Astrocyte of the spinal cord (primary cell): ENCODE data around the gene TMEM219.
"Not testable (repeated sequence)": the region's sequence is repeated elsewhere in the genome, so short reads cannot be mapped to it uniquely, and the experiment has no call there.

ENCODE experiments used
- DNase-seq: peaks from one replicate; pipeline ENCODE4 v3.0.0; 2011; ENCODE audit warnings: low read depth, low spot score
- H3K4me3 ChIP-seq: 2 replicates; pipeline ENCODE4 v1.5.1; 2011; ENCODE audit warnings: low read depth, mild to moderate bottlenecking, low read length, moderate library complexity
- in situ Hi-C: cut with HindIII; loops from 2 replicates; pipeline ENCODE4 v1.10.0; 2017; ENCODE audit warnings: low sequenced_read_pairs
- TF ChIP-seq, protein P1 (sequence below): IDR thresholded peaks from 2 replicates; pipeline ENCODE4 v1.5.1; 2012; ENCODE audit warnings: low read depth, mild to moderate bottlenecking, low read length, inconsistent platforms

TMEM219 gene

DNA sequence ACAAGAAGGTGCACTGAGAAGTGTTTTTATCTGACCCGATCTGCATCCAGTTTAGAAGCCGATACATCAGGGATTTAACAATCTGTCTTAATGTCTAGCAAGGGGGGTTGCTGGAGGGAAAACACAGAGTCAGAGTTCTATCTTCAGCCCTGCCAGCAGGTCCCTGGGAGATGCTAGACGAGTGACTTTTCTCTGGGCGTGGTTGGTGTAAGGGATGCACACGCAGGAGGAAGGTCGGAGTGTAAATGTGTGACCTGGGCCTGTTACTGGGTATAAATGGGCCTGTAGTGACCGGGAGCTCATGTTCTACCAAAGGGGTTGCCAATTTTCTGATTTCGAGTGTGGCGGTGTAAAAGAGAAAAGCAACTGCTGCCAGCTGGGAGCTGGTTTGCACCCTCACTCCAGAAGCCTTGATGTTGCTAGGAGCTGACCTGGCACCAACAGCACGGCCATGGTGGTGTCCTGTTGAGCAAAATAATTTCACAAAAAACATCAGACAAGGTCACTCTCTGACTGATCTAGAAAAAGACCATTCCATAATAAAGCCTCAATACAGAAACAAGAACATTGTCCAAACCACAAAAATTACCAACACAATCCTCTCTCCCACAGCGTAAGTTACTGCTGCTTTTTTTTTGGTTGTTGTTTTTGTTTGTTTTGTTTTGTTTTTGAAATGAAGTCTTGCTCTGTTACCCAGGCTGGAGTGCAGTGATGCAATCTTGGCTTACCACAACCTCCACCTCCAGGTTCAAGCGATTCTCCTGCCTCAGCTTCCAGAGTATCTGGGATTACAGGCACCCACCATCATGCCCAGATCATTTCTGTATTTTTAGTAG lies 34.6 kb upstream of the TMEM219 start:
- DNase-seq = no peak
- TF ChIP-seq, protein P1, sequence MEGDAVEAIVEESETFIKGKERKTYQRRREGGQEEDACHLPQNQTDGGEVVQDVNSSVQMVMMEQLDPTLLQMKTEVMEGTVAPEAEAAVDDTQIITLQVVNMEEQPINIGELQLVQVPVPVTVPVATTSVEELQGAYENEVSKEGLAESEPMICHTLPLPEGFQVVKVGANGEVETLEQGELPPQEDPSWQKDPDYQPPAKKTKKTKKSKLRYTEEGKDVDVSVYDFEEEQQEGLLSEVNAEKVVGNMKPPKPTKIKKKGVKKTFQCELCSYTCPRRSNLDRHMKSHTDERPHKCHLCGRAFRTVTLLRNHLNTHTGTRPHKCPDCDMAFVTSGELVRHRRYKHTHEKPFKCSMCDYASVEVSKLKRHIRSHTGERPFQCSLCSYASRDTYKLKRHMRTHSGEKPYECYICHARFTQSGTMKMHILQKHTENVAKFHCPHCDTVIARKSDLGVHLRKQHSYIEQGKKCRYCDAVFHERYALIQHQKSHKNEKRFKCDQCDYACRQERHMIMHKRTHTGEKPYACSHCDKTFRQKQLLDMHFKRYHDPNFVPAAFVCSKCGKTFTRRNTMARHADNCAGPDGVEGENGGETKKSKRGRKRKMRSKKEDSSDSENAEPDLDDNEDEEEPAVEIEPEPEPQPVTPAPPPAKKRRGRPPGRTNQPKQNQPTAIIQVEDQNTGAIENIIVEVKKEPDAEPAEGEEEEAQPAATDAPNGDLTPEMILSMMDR = no peak
- H3K4me3 ChIP-seq = peak overlapping the region; percentile 80
- in situ Hi-C loops = no loop called here

DNA sequence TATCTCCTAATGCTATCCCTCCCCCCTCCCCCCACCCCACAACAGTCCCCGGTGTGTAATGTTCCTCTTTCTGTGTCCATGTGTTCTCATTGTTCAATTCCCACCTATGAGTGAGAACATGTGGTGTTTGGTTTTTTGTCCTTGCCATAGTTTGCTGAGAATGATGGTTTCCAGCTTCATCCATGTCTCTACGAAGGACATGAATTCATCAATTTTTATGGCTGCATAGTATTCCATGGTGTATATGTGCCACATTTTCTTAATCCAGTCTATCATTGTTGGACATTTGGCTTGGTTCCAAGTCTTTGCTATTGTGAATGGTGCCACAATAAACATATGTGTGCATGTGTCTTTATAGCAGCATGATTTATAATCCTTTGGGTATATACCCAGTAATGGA lies 30.1 kb upstream of the TMEM219 start:
- H3K4me3 ChIP-seq, in situ Hi-C loops, DNase-seq: not testable (repeated sequence)

DNA sequence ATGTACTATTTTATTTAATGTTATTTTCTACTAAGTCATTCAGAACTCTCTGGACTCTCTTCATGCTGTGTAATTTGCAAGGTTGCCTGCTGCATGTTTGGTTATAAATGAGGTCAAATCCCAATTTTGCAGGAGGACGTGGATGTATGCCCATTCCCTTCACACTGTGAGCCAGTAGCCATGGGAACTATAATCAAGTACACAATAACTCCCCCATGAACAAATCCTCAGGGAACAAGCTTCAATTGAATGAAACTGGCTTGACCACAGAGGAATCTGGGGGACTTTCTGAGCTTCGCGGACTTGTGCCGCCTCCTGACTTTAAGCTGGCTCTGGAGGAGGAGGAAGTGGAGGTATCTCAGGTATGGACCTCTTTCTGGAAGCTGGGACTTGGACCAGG lies 21.2 kb upstream of the TMEM219 start:
- DNase-seq = peak; percentile 13
- in situ Hi-C loops = no loop called here
- TF ChIP-seq, protein P1 = no peak
- no peak overlapping the region for H3K4me3 ChIP-seq

DNA sequence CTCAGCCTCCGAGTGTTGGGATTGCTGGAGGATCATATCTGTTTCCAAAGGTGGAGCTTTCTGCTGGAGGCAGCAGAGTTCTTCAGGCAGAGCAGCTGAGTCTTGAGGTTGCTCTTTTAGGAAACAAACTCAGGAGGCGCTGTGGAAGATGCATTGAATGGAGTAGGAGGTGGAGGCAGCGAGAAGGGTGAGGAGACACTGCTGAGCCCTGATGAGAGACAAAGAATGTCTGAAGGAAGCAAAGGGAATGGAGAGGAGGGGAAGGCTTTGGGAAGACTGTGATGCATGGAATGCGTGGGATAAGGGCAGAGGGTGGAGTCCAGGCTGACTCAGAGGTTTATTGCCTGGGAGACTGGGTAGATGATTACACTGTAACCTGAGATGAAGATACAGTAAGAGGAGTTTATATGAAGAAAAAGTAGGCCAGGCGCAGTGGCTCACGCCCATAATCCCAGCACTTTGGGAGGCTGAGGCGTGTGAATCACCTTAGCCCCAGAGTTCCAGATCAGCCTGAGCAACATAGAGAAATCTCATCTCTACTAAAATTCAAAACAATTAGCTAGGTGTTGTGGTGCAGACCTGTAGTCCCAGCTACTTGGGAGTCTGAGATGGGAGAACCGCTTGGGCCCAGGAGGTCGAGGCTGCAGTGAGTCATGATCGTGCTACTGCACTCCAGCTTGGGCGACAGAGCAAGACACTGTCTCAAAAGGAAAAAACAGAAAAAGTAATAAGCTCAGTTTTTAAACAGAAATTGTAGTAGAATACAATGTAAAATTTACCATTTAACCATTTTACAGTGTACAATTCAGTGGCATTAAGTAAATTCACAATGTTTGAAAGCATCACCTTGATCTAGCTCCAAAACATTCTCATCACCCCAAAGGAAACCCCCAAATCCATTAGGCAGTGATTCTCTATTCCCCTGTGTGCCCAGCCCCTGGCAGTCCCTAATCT lies 17.8 kb upstream of the TMEM219 start:
- in situ Hi-C loops = no loop called here
- H3K4me3 ChIP-seq = no peak overlapping the region
- DNase-seq = peak; percentile 98
- TF ChIP-seq, protein P1 = peak; percentile 50

DNA sequence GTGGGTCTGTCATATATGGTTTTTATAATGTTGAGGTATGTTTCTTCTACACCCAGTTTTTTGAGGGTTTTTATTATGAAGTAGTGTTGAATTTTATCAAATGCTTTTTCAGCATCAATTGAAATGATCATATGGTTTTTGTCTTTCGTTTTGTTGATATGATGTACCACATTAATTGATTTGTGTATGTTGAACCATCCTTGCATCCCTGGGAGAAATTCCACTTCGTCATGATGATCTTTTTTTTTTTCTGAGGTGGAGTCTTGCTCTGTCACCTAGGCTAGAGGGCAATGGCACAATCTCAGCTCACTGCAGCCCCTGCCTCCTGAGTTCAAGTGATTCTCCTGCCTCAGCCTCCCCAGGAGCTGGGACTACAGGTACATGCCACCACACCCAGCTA lies 14.0 kb upstream of the TMEM219 start:
- no peak for DNase-seq
- in situ Hi-C loops = no loop called here
- TF ChIP-seq, protein P1 = no peak
- no peak overlapping the region for H3K4me3 ChIP-seq

DNA sequence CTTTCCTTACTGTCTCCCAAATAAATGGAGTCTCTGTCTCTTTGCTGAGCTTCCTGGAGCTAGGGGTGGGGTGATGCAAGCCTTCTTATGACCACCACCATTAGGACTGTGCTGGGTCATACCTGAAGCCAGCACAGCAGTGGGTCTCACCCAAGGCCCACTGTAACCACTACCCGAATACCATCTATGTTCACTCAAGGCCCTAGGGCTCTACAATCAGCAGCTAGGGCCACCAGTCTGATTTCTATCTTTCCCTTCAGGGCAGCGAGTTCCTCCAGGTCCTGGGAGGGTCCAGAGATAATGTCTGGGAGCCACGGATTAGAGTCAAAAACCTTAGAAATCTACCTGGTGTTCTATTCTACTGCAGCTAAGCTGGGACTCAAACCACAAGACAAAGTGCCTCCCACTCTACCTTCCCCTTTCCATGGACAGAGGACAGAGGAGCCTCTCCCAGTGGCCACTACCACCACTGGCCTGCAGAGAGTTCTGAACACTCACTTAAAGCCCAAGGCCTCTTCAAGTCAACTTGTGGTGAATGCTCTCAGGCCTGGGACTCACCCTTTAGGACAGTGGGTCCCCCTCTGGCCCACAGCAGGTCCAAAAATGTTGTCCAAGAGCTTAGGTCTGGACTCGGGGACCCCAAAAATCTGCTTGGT lies 10.9 kb upstream of the TMEM219 start:
- TF ChIP-seq, protein P1 = no peak
- in situ Hi-C loops = no loop called here
- H3K4me3 ChIP-seq = no peak overlapping the region
- DNase-seq = no peak
